K562 (cell line): Measurements from ENCODE around the gene ANKS3. TPM values are rescaled to one million over a fixed set of nuclear protein-coding genes. Genes with fewer than 3 reads are reported as not detected.

Experiments used
- ATAC-seq: fragments of 200-7000 bp; cut with Tn5 transposase; 3 replicates; pipeline ENCODE4 v1.9.1; 2020; ENCODE audit warnings: moderate library complexity
- BruUV-seq: library from RNA; stranded (reverse); fragments of 400-500 nt; replicated peaks from 2 replicates; lab custom pipeline; 2021; lab: Mats Ljungman, UMichigan
- CTCF ChIA-PET: fragments of 300-600 bp; formaldehyde crosslinking; extraction: SDS; loops from one replicate; lab custom pipeline; 2021; ENCODE audit warnings: low intra/inter-chr PET ratio; lab: Yijun Ruan, JAX
- POLR2A ChIA-PET: fragments of 300-600, 350-650 bp; sonication (Branson Sonifier 250); formaldehyde crosslinking; extraction: SDS; loops from one replicate; lab custom pipeline; 2021; ENCODE audit warnings: antibody characterized with exemption, inconsistent platforms; lab: Yijun Ruan, JAX
- DNase-seq, 4 experiments: peaks; one replicate each; pipeline versions ENCODE4 v3.0.0 to v3.0.0-alpha.2; 2011 to 2018; ENCODE audit warnings: low spot score in 3 of 4, mixed read lengths in 3 of 4; ENCODE audit errors: extremely low read depth in 1 of 4
- FAIRE-seq: peaks from 2 replicates; lab custom pipeline; 2011; peaks lifted over from hg19 to GRCh38; lab: Jason Lieb, UNC
- H2AFZ ChIP-seq: 2 replicates; pipeline ENCODE4 v1.6.0; 2011; ENCODE audit warnings: low read depth, low read length, control low read depth, inconsistent platforms
- H3K27ac ChIP-seq: fragments of 200-600 bp; 3 replicates; pipeline ENCODE4 v1.8.0; 2011; ENCODE audit warnings: low read depth, mild to moderate bottlenecking, control low read depth, inconsistent platforms, low read length, moderate library complexity, mixed read lengths; ENCODE audit errors: extremely low read depth
- H3K27me3 ChIP-seq, 2 experiments: fragments of 300-600 bp in 1 of 2; 2 replicates in 1 of 2; 3 replicates in 1 of 2; pipeline versions ENCODE4 v1.6.0 to v1.8.0; 2011; ENCODE audit warnings: inconsistent platforms in 2 of 2, low read length in 2 of 2, mild to moderate bottlenecking in 1 of 2, mixed read lengths in 1 of 2, moderate library complexity in 1 of 2; ENCODE audit not compliant: control insufficient read depth in 2 of 2, insufficient read depth in 2 of 2
- H3K36me3 ChIP-seq: fragments of 300-600 bp; 3 replicates; pipeline ENCODE4 v1.8.0; 2011; ENCODE audit warnings: mild to moderate bottlenecking, low read length, inconsistent platforms; ENCODE audit not compliant: control insufficient read depth, insufficient read depth
- H3K4me1 ChIP-seq, 2 experiments: fragments of 200-600 bp in 1 of 2; replicated peaks in 1 of 2; 2 replicates in 1 of 2; 3 replicates in 1 of 2; pipeline versions ENCODE4 v1.5.1 to v1.8.0; 2011; ENCODE audit warnings: inconsistent platforms in 2 of 2, low read length in 2 of 2, mild to moderate bottlenecking in 1 of 2, mixed read lengths in 1 of 2, moderate library complexity in 1 of 2; ENCODE audit not compliant: control insufficient read depth in 2 of 2, insufficient read depth in 2 of 2
- H3K4me2 ChIP-seq: 2 replicates; pipeline ENCODE4 v1.6.1; 2011; ENCODE audit warnings: low read length, control low read depth, inconsistent platforms, mixed read lengths; ENCODE audit not compliant: insufficient read depth
- H3K4me3 ChIP-seq: fragments of 200-600 bp; sonication (generic), shearing (Covaris generic); 2 replicates; pipeline ENCODE4 v1.5.1; 2016; ENCODE audit warnings: control low read depth, inconsistent platforms
- H3K79me2 ChIP-seq: fragments of 200-600 bp; 3 replicates; pipeline ENCODE4 v1.8.0; 2011; ENCODE audit warnings: low read length, inconsistent platforms; ENCODE audit not compliant: control insufficient read depth, insufficient read depth
- H3K9ac ChIP-seq, 2 experiments: 2 replicates each; pipeline versions ENCODE4 v1.6.0 to v1.6.1; 2011; ENCODE audit warnings: low read depth in 2 of 2, low read length in 2 of 2, control low read depth in 1 of 2, inconsistent platforms in 1 of 2, mild to moderate bottlenecking in 1 of 2, mixed read lengths in 1 of 2; ENCODE audit not compliant: insufficient read depth in 1 of 2
- H3K9me1 ChIP-seq: one replicate; pipeline ENCODE4 v1.6.0; 2011; ENCODE audit warnings: inconsistent platforms, mild to moderate bottlenecking, low read length, moderate library complexity; ENCODE audit not compliant: control insufficient read depth, insufficient read depth
- H3K9me3 ChIP-seq: replicated peaks from 2 replicates; pipeline ENCODE4 v1.5.1; 2011; ENCODE audit warnings: low read depth, low read length, inconsistent platforms; ENCODE audit not compliant: control insufficient read depth, insufficient read depth
- H4K20me1 ChIP-seq: replicated peaks from 2 replicates; pipeline ENCODE4 v1.6.1; 2011; ENCODE audit warnings: low read length, inconsistent platforms, mixed read lengths; ENCODE audit not compliant: control insufficient read depth, insufficient read depth
- ETS2 ChIP-seq: IDR thresholded peaks from 2 replicates; pipeline ENCODE4 v1.6.1; 2016; ENCODE audit warnings: borderline replicate concordance, missing genetic modification characterization, mild to moderate bottlenecking, moderate library complexity, missing compliant biosample characterization; ENCODE audit not compliant: poor library complexity, severe bottlenecking
- MEF2D ChIP-seq: conservative IDR thresholded peaks from 2 replicates; pipeline ENCODE4 v1.6.1; 2016; ENCODE audit warnings: low read depth, missing genetic modification characterization, missing compliant biosample characterization
- POLR2A ChIP-seq: fragments of 450-650 bp; conservative IDR thresholded peaks from 2 replicates; pipeline ENCODE4 v1.6.1; 2016
- POLR2G ChIP-seq: fragments of 200-400 bp; formaldehyde crosslinking; IDR thresholded peaks from 2 replicates; pipeline ENCODE4 v1.6.1; 2017; ENCODE audit warnings: low read depth, mild to moderate bottlenecking, antibody characterized with exemption, low read length, moderate library complexity
- RBM22 ChIP-seq: fragments of 200-400 bp; formaldehyde crosslinking; IDR thresholded peaks from 2 replicates; pipeline ENCODE4 v1.6.1; 2018; ENCODE audit warnings: low read length, low read depth; ENCODE audit not compliant: poor library complexity, severe bottlenecking
- WGBS: fragments of 100-300 bp; shearing (Covaris generic); methylation state at CpG from one replicate; pipeline ENCODE4 v1.1.6; 2016; ENCODE audit warnings: low coverage, mixed read lengths; ENCODE audit not compliant: insufficient coverage; ENCODE audit errors: missing lambda C conversion rate; 5-methylcytosine and 5-hydroxymethylcytosine counted together
- in situ Hi-C: fragments of 300-500 bp; cut with MboI; formaldehyde crosslinking; loops from 4 replicates; pipeline ENCODE4 v1.15.0; 2018; ENCODE audit warnings: inconsistent platforms, mixed read lengths
- intact Hi-C: fragments of 100-400 bp; cut with micrococcal nuclease; formaldehyde crosslinking; loops from 2 replicates; pipeline ENCODE4 v1.14.2; 2022
- polyA plus RNA-seq, 8 experiments: library from polyadenylated mRNA; depleted of rRNA in 4 of 8; stranded (reverse) in 5 of 8; unstranded in 3 of 8; fragments of >200 nt; fragmentation: Nextera tagmentation in 2 of 8; fragmentation: Illumina TruSeq in 1 of 8; extraction: Ambion mirVana in 2 of 8; extraction: Trizol in 1 of 8; gene quantifications; 2 replicates each; pipeline versions ENCODE4 v1.2.1 to v1.2.3, GENCODE V29; 2011 to 2014; ENCODE audit warnings: inconsistent platforms in 1 of 8, missing spikeins in 1 of 8
- total RNA-seq, 7 experiments: library from RNA; depleted of rRNA in 6 of 7; stranded (reverse); fragments of >200 nt in 6 of 7; fragmentation: Illumina TruSeq in 2 of 7; extraction: Trizol in 2 of 7; gene quantifications; 2 replicates each; pipeline versions ENCODE4 v1.2.1 to v1.2.3, GENCODE V29; 2011 to 2021; ENCODE audit warnings: low replicate concordance in 1 of 7

Gene ANKS3
- total and polyA plus RNA-seq, 9 of the 15 experiments (the other 6 are each of a cell fraction or from before 2014, with no cell fraction given) = 0.43 to 25.7 (median 14.8) TPM

DNA sequence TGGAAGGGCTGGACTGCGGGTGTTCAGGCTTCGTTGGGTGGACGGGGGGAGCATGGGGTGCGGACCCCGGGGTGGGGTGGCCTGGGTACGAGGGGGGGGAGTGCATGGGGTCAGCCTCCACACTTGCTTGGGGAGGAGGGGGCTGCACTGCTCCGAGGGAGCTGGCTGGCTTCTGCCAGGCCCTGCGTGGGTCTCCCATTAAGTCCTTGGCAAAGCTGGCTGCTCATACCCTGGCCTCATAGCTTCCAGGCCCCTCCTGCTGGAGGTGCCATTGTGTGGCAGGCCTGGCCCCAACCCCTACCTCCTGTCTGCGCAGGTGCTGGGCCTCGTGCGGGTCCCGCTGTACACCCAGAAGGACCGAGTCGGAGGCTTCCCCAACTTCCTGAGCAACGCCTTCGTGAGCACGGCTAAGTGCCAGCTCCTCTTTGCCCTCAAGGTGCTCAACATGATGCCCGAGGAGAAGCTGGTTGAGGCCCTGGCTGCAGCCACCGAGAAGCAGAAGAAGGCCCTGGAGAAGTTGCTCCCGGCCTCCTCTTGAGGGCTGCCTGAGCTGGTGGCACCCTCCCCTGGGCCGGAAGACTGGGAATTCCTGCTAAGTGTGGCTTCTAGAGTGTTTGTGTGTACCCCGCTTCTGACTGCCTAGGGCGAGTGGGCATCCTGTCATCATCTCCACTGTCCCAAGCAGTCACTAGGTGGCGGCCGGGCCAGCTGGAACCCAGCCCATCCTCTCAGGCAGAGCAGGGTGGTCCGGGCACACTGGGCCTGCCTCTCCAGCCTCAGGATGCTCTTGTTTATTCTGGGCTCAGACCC is 39.2 kb downstream of the ANKS3 start:
- BruUV-seq = no TSS peak
- in situ Hi-C loops = no loop called here

More for the DNA sequence above, 39.2 kb downstream of the ANKS3 start:
- ATAC-seq (no peak), DNase-seq (no peak), FAIRE-seq (no peak)
- intact Hi-C loops = no loop called here
- 92% methylated on average over 17 of the region's 26 CpGs for WGBS
- Histone ChIP-seq H3K27ac (no peak overlapping the region), H3K9me1 (peaks cover 3% of the 10 kb centered on the region), H3K27me3 (no peaks in the 10 kb centered on the region), H2AFZ (no peak overlapping the region), H3K79me2 (peaks cover 12% of the 10 kb centered on the region), H3K4me2 (0 out of 2 replicates have a peak overlapping the region, but pooled peaks have one; percentile 12), H3K4me1 (peaks cover 0 to 72% of the 10 kb centered on the region in 2 experiments; a peak in 3 of 5 replicates), H3K9ac (peak overlapping the region in 1 of 2 experiments; percentile 99; a peak in 2 of 4 replicates), H4K20me1 (peaks cover 8% of the 10 kb centered on the region; the same call in 1 of the 2 replicates), H3K36me3 (peaks cover 52% of the 10 kb centered on the region; the same call in 2 of the 3 replicates), H3K9me3 (no peaks in the 10 kb centered on the region), H3K4me3 (peak overlapping the region; percentile 97)
- CTCF ChIA-PET = no interaction called here
- TF ChIP-seq POLR2G = peak; percentile 62
- peak; percentile 55 for TF ChIP-seq RBM22
- TF ChIP-seq MEF2D (tag) = no peak
- TF ChIP-seq POLR2A = 0 out of 2 replicates have a peak, but pooled peaks have one; percentile 26
- no peak for TF ChIP-seq ETS2 (tag)
- POLR2A ChIA-PET = interaction anchor here (0.5 to 1.7 kb wide), 8 partner anchors 9 to 260 kb away, joined by 3 to 11 read pairs (median 3); no protein-coding TSS in a partner anchor
